HepG2 (cell line): ENCODE measurements around the gene PNPLA2. TPM values are rescaled to one million over a fixed set of nuclear protein-coding genes. Genes with fewer than 3 reads are reported as not detected.
A peak's percentile ranks its signal among the peaks of the same experiment; 100 is the strongest.

ENCODE experiments used
- ATAC-seq: fragments of 200-7000 bp; cut with Tn5 transposase; 3 replicates; pipeline ENCODE4 v1.9.1; 2020; ENCODE audit warnings: mild to moderate bottlenecking, moderate library complexity
- BruUV-seq: library from RNA; stranded (reverse); fragments of 400-500 nt; replicated peaks from 2 replicates; lab custom pipeline; 2021; lab: Mats Ljungman, UMichigan
- CTCF ChIA-PET: fragments of 300-600 bp; formaldehyde crosslinking; extraction: SDS; loops from one replicate; lab custom pipeline; 2021; ENCODE audit warnings: low total read pairs, inconsistent platforms, low intra/inter-chr PET ratio; lab: Yijun Ruan, JAX
- POLR2A ChIA-PET: fragments of 350-600 bp; sonication (Branson Sonifier 250); formaldehyde crosslinking; loops from one replicate; lab custom pipeline; 2020; ENCODE audit warnings: antibody characterized with exemption, inconsistent platforms; lab: Yijun Ruan, JAX
- DNase-seq: peaks from one replicate; pipeline ENCODE4 v3.0.0-alpha.2; 2015; ENCODE audit warnings: low spot score
- FAIRE-seq: peaks from 3 replicates; lab custom pipeline; 2011; peaks lifted over from hg19 to GRCh38; lab: Jason Lieb, UNC
- H2AFZ ChIP-seq: one replicate; pipeline ENCODE4 v1.6.1; 2011; ENCODE audit warnings: low read length, inconsistent platforms
- H3K27ac ChIP-seq: fragments of 300-600 bp; 3 replicates; pipeline ENCODE4 v1.8.0; 2011; ENCODE audit warnings: mixed run types, mild to moderate bottlenecking, mixed read lengths, low read length, inconsistent platforms; ENCODE audit not compliant: insufficient read depth; ENCODE audit errors: extremely low read length
- H3K27me3 ChIP-seq, 2 experiments: fragments of 200-600 bp in 1 of 2; 2 replicates in 1 of 2; 3 replicates in 1 of 2; pipeline versions ENCODE4 v1.6.0 to v1.8.0; 2011; ENCODE audit warnings: low read length in 2 of 2, mild to moderate bottlenecking in 2 of 2, moderate library complexity in 2 of 2, inconsistent platforms in 1 of 2; ENCODE audit not compliant: insufficient read depth in 2 of 2, control insufficient read depth in 1 of 2
- H3K36me3 ChIP-seq, 2 experiments: fragments of 200-600 bp in 1 of 2; replicated peaks in 1 of 2; 2 replicates in 1 of 2; 3 replicates in 1 of 2; pipeline versions ENCODE4 v1.5.1 to v1.8.0; 2011; ENCODE audit warnings: low read length in 2 of 2, inconsistent platforms in 1 of 2; ENCODE audit not compliant: insufficient read depth in 2 of 2, control insufficient read depth in 1 of 2
- H3K4me1 ChIP-seq: 2 replicates; pipeline ENCODE4 v1.5.1; 2012; ENCODE audit warnings: low read length, inconsistent platforms; ENCODE audit not compliant: insufficient read depth
- H3K4me2 ChIP-seq: 2 replicates; pipeline ENCODE4 v1.6.0; 2011; ENCODE audit warnings: low read depth, low read length, inconsistent platforms
- H3K4me3 ChIP-seq, 3 experiments: fragments of 200-600 bp in 1 of 3; sonication (generic), shearing (Covaris generic) in 1 of 3; replicated peaks in 1 of 3; 2 replicates each; pipeline ENCODE4 v1.5.1; 2011 to 2016; ENCODE audit warnings: low read length in 3 of 3, inconsistent platforms in 2 of 3, low read depth in 2 of 3, mild to moderate bottlenecking in 2 of 3, control low read depth in 1 of 3, mixed read lengths in 1 of 3; ENCODE audit not compliant: insufficient read depth in 1 of 3
- H3K79me2 ChIP-seq: one replicate; pipeline ENCODE4 v1.6.1; 2011; ENCODE audit warnings: low read length, inconsistent platforms; ENCODE audit not compliant: insufficient read depth
- H3K9ac ChIP-seq: 2 replicates; pipeline ENCODE4 v1.6.0; 2011; ENCODE audit warnings: mild to moderate bottlenecking, low read depth, low read length, inconsistent platforms; ENCODE audit not compliant: insufficient read depth
- H3K9me3 ChIP-seq: 2 replicates; pipeline ENCODE4 v1.5.1; 2012; ENCODE audit warnings: mild to moderate bottlenecking, low read length
- H4K20me1 ChIP-seq: 2 replicates; pipeline ENCODE4 v1.6.0; 2011; ENCODE audit warnings: inconsistent platforms, mild to moderate bottlenecking, low read length, moderate library complexity; ENCODE audit not compliant: insufficient read depth
- ARID2 ChIP-seq: sonication (generic); formaldehyde crosslinking; IDR thresholded peaks from 2 replicates; pipeline ENCODE4 v1.8.1; 2022; ENCODE audit warnings: mild to moderate bottlenecking, missing genetic modification reagents, borderline replicate concordance
- ESRRA ChIP-seq: sonication (generic); formaldehyde crosslinking; IDR thresholded peaks from 2 replicates; pipeline ENCODE4 v1.5.1; 2020; ENCODE audit warnings: mild to moderate bottlenecking, low read depth, missing genetic modification reagents
- MAFK ChIP-seq, 2 experiments: IDR thresholded peaks in 1 of 2; conservative IDR thresholded peaks in 1 of 2; 2 replicates each; pipeline ENCODE4 v1.6.1; 2011; ENCODE audit warnings: improper control_type of control experiment in 2 of 2, low read length in 2 of 2
- RBFOX2 ChIP-seq: fragments of 200-400 bp; formaldehyde crosslinking; IDR thresholded peaks from 2 replicates; pipeline ENCODE4 v1.6.1; 2017; ENCODE audit warnings: low read depth, mild to moderate bottlenecking, low read length
- RBM22 ChIP-seq: fragments of 200-400 bp; formaldehyde crosslinking; optimal IDR thresholded peaks from 2 replicates; pipeline ENCODE3; 2017; ENCODE audit warnings: mild to moderate bottlenecking, low read length, moderate library complexity
- SOX6 ChIP-seq, 2 experiments: fragments of 450-650 bp in 1 of 2; sonication (generic) in 1 of 2; formaldehyde crosslinking in 1 of 2; IDR thresholded peaks; 2 replicates each; pipeline versions ENCODE4 v1.4.0 to v1.6.1; 2017 to 2020; ENCODE audit warnings: antibody characterized with exemption in 1 of 2, mild to moderate bottlenecking in 1 of 2, missing genetic modification reagents in 1 of 2
- SRSF9 ChIP-seq: fragments of 200-400 bp; formaldehyde crosslinking; IDR thresholded peaks from 2 replicates; pipeline ENCODE4 v1.6.1; 2018; ENCODE audit warnings: borderline replicate concordance, mild to moderate bottlenecking, low read depth, low read length; ENCODE audit not compliant: insufficient read depth, poor library complexity, severe bottlenecking
- WGBS: methylation state at CpG from one replicate; pipeline ENCODE4 v1.1.6; 2017; ENCODE audit warnings: low lambda C conversion rate; 5-methylcytosine and 5-hydroxymethylcytosine counted together
- in situ Hi-C: cut with HindIII; loops from 2 replicates; pipeline ENCODE4 v1.10.0; 2017; ENCODE audit warnings: low pct_unique_long_range_greater_than_20kb; ENCODE audit not compliant: extremely low pct_ligation_motif_present
- intact Hi-C: fragments of 100-400 bp; cut with micrococcal nuclease; formaldehyde crosslinking; loops from one replicate; pipeline ENCODE4 v1.10.0; 2022; ENCODE audit not compliant: unreplicated experiment
- polyA plus RNA-seq, 8 experiments: library from polyadenylated mRNA; depleted of rRNA in 3 of 8; stranded (reverse) in 7 of 8; unstranded in 1 of 8; fragments of >200 nt; fragmentation: Illumina TruSeq in 4 of 8; extraction: Trizol in 4 of 8; gene quantifications; 2 replicates each; pipeline versions ENCODE4 v1.2.1 to v1.2.3, GENCODE V29; 2011 to 2016; ENCODE audit warnings: low read depth in 4 of 8, missing spikeins in 1 of 8, mixed read lengths in 1 of 8; ENCODE audit not compliant: insufficient read depth in 1 of 8
- total RNA-seq, 5 experiments: library from RNA; depleted of rRNA; stranded (reverse); fragments of >200 nt; fragmentation: Illumina TruSeq; extraction: Trizol; gene quantifications; 2 replicates each; pipeline ENCODE4 v1.2.3, GENCODE V29; 2016; ENCODE audit warnings: low read depth in 1 of 5
- TF ChIP-seq, protein P1 (sequence below): sonication (generic); formaldehyde crosslinking; IDR thresholded peaks from 2 replicates; pipeline ENCODE4 v1.5.0; 2020; ENCODE audit warnings: mild to moderate bottlenecking, missing genetic modification reagents, moderate library complexity
- TF ChIP-seq, protein P2 (sequence below): IDR thresholded peaks from 2 replicates; pipeline ENCODE4 v1.6.1; 2016; ENCODE audit warnings: mild to moderate bottlenecking
- TF ChIP-seq, protein P3 (sequence below): sonication (generic); formaldehyde crosslinking; IDR thresholded peaks from 2 replicates; pipeline ENCODE4 v1.4.0; 2020; ENCODE audit warnings: missing genetic modification reagents

Gene PNPLA2
- total and polyA plus RNA-seq, 2 of the 13 experiments (the other 11 are each of a cell fraction or from before 2014, with no cell fraction given): 10.5 to 43.2 TPM

DNA sequence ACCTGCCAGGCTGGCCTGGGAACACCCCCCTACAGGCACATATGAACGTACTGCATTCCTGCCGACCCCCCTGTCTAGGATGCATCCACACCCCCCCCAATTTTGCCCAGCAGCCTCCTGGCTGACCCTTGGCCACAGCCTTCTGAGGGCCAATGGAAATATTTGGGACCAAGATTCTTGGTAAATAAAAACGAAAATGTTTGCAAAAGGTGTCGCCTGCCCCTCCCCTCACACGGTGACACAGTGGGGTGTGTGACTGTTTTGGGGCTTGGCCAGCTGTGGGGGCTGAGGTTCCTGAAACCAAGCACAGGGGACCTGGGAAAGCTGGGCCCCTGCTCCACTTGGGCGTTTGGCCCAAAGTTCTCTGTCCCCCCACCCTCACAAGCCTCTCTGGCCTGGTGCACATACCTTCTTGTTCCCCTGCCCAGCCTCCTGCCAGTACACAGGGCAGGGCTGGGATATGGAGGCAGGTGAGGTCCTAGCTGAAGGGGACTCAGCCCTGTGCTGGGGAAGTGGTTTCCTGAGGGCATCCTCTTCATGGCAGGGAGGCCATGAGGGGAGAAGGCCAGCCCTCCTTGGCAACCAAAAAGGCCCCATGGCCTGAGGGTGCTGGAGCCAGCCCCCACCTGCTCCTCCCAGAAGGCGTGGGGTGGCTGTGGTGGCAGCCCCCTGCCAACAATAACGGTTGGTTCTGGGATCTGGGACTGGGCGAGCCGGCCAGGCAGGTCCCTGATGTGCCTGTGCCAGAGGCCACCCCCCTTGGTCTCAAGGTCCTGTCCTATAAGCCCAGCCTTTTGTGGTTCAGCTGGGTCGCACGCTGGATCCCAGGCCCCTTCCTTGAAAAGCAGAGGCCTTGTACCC is 6.9 kb downstream of the PNPLA2 start (continued):
- TF ChIP-seq RBFOX2: peak; percentile 50; the same call in 1 of the 2 replicates
- TF ChIP-seq ESRRA (CRISPR knock-in tag): no peak
- TF ChIP-seq RBM22: peak; percentile 83
- TF ChIP-seq ARID2 (CRISPR knock-in tag): peak; percentile 75; the same call in 1 of the 2 replicates

DNA sequence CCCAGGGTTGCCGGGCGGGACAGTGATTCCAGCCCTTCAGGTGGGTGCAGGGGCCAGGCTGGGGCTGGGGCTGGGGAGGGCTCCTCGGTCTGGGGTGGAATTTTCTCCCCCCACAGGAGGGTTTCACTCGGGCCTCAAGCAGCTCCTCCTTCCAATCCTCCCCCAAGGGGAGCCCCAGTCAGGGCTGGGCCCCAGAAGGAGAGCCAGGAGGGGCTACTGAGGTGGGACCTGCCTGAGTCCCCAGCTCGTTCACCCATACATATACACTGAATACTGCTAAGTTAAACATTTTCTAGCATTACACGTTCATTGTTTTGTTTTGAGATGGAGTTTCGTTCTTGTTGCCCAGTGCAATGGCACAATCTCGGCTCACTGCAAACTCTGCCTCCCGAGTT is 7.5 kb downstream of the PNPLA2 start:
- POLR2A ChIA-PET: interaction anchor here (0.9 to 16.1 kb wide), 7 partner anchors 7 to 121 kb away, joined by 3 to 264 read pairs (median 5); partner anchors contain the start of genes PNPLA2, POLR2L, RPLP2 and TSPAN4
- H3K79me2 ChIP-seq: peaks cover 8% of the 10 kb centered on the region
- peak overlapping the region; percentile 74 for H3K9ac ChIP-seq
- DNase-seq (no peak), ATAC-seq (peak; percentile 3)
- in situ Hi-C loops (no loop called here), intact Hi-C loops (no loop called here)
- H4K20me1 ChIP-seq: peaks cover 7% of the 10 kb centered on the region
- WGBS: 13% methylated on average over 4 of the region's 9 CpGs
- peaks cover 7 to 22% of the 10 kb centered on the region in 2 experiments; a peak in 4 of 5 replicates for H3K36me3 ChIP-seq
- H3K9me3 ChIP-seq: no peaks in the 10 kb centered on the region
- CTCF ChIA-PET: no interaction called here
- peaks cover 65% of the 10 kb centered on the region for H3K4me1 ChIP-seq
- no peak overlapping the region for H2AFZ ChIP-seq
- peak overlapping the region; percentile 11 for H3K27ac ChIP-seq
- H3K4me2 ChIP-seq: peak overlapping the region; percentile 91
- no TSS peak for BruUV-seq
- H3K4me3 ChIP-seq: peak overlapping the region; percentile 69 to 83 (median 80)
- H3K27me3 ChIP-seq: no peaks in the 10 kb centered on the region
- TF ChIP-seq MAFK (conservative IDR thresholded peaks at IDR 0.05 in 1 of 2, IDR thresholded peaks at IDR 0.05 in 1 of 2; ENCODE audit: low read length in 2 of 2) (no peak), SOX6 (IDR thresholded peaks at IDR 0.05) (no peak), SOX6 (CRISPR knock-in tag; IDR thresholded peaks at IDR 0.05) (no peak), SRSF9 (no peak)
- TF ChIP-seq, protein P1, sequence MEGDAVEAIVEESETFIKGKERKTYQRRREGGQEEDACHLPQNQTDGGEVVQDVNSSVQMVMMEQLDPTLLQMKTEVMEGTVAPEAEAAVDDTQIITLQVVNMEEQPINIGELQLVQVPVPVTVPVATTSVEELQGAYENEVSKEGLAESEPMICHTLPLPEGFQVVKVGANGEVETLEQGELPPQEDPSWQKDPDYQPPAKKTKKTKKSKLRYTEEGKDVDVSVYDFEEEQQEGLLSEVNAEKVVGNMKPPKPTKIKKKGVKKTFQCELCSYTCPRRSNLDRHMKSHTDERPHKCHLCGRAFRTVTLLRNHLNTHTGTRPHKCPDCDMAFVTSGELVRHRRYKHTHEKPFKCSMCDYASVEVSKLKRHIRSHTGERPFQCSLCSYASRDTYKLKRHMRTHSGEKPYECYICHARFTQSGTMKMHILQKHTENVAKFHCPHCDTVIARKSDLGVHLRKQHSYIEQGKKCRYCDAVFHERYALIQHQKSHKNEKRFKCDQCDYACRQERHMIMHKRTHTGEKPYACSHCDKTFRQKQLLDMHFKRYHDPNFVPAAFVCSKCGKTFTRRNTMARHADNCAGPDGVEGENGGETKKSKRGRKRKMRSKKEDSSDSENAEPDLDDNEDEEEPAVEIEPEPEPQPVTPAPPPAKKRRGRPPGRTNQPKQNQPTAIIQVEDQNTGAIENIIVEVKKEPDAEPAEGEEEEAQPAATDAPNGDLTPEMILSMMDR (CRISPR knock-in tag): no peak
- TF ChIP-seq, protein P2, sequence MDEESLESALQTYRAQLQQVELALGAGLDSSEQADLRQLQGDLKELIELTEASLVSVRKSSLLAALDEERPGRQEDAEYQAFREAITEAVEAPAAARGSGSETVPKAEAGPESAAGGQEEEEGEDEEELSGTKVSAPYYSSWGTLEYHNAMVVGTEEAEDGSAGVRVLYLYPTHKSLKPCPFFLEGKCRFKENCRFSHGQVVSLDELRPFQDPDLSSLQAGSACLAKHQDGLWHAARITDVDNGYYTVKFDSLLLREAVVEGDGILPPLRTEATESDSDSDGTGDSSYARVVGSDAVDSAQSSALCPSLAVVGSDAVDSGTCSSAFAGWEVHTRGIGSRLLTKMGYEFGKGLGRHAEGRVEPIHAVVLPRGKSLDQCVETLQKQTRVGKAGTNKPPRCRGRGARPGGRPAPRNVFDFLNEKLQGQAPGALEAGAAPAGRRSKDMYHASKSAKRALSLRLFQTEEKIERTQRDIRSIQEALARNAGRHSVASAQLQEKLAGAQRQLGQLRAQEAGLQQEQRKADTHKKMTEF (CRISPR knock-in tag): no peak
- TF ChIP-seq, protein P3, sequence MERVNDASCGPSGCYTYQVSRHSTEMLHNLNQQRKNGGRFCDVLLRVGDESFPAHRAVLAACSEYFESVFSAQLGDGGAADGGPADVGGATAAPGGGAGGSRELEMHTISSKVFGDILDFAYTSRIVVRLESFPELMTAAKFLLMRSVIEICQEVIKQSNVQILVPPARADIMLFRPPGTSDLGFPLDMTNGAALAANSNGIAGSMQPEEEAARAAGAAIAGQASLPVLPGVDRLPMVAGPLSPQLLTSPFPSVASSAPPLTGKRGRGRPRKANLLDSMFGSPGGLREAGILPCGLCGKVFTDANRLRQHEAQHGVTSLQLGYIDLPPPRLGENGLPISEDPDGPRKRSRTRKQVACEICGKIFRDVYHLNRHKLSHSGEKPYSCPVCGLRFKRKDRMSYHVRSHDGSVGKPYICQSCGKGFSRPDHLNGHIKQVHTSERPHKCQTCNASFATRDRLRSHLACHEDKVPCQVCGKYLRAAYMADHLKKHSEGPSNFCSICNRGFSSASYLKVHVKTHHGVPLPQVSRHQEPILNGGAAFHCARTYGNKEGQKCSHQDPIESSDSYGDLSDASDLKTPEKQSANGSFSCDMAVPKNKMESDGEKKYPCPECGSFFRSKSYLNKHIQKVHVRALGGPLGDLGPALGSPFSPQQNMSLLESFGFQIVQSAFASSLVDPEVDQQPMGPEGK (CRISPR knock-in tag): peak; percentile 37; the same call in 1 of the 2 replicates
- TF ChIP-seq, all 625 proteins: peak for 1
- no peak for FAIRE-seq
